ENCODE data around the gene MAP3K1.

DNA sequence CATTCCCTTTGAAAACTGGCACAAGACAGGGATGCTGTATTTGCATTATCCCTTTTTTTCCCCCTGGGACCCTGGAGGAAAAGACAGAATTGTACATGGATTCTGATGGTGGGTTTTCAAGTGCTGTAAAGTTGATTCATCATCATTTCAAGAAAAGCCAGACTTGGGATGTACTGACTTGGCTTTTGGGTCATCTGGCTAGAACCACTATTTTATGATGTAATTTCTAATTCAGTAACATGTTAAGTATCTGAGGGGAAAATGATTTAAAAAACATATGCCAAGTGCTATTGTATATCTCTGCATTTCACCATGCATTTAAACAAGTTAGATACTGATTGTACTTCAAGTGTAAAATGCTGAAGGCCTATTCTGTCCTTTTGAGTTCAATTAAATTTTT lies 15.2 kb upstream of the MAP3K1 start:
- TF ChIP-seq EZH2 (IDR thresholded peaks at IDR 0.05) (no peak), POLR2AphosphoS5 (IDR thresholded peaks at IDR 0.05; ENCODE audit: borderline replicate concordance, low read depth, low read length) (no peak), FOXP2 (optimal IDR thresholded peaks at IDR 0.05; ENCODE audit: control extremely low read depth, extremely low read length, insufficient read depth) (no peak)
